Measurements from ENCODE around the gene NUFIP1.

DNA sequence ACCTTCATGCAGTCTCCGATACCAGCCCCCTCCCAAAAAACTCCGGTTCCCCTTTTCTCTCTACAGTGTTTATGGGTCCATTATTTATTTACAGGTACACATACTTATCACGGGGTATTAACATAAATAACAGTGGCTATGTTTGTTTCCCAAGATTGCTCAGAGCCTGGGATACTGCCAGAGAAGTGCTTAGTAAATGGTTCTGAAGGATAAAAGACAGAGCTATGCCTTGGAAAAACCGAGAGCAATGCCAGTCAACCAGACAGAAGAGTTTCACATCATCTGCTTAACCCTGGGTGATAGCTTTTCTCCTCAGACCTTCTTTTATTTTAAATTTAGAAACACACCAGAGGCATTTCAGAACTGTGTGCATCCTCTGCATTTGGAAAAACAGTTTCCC lies 61.3 kb downstream of the NUFIP1 start:
- TF ChIP-seq POLR2AphosphoS5 (IDR thresholded peaks at IDR 0.05), result no peak
- TF ChIP-seq, protein P1, sequence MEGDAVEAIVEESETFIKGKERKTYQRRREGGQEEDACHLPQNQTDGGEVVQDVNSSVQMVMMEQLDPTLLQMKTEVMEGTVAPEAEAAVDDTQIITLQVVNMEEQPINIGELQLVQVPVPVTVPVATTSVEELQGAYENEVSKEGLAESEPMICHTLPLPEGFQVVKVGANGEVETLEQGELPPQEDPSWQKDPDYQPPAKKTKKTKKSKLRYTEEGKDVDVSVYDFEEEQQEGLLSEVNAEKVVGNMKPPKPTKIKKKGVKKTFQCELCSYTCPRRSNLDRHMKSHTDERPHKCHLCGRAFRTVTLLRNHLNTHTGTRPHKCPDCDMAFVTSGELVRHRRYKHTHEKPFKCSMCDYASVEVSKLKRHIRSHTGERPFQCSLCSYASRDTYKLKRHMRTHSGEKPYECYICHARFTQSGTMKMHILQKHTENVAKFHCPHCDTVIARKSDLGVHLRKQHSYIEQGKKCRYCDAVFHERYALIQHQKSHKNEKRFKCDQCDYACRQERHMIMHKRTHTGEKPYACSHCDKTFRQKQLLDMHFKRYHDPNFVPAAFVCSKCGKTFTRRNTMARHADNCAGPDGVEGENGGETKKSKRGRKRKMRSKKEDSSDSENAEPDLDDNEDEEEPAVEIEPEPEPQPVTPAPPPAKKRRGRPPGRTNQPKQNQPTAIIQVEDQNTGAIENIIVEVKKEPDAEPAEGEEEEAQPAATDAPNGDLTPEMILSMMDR (IDR thresholded peaks at IDR 0.05), result no peak
- no peak for TF ChIP-seq POLR2A (IDR thresholded peaks at IDR 0.05)
- TF ChIP-seq EP300 (IDR thresholded peaks at IDR 0.05), result no peak

Measured in stomach (tissue), 4 donors.